ENCODE results near the gene CCDC192. TPM values are rescaled to one million over a fixed set of nuclear protein-coding genes. Genes with fewer than 3 reads are reported as not detected.

CCDC192 gene
- total RNA-seq, 2 donors from 2014 or later = not detected

- no peaks in the 10 kb centered on the region for H3K27me3 ChIP-seq
- ATAC-seq = peak; percentile 89
- 0 to 11% methylated on average over 1 of the region's 1 CpG for WGBS, 2 donors
- H3K4me3 ChIP-seq = no peak overlapping the region
- peak in 3 of 4 donors; percentile 46 to 64 (median 50) for DNase-seq
- no peak for TF ChIP-seq POLR2A (IDR thresholded peaks at IDR 0.05)
- TF ChIP-seq CTCF (IDR thresholded peaks at IDR 0.05) = peak in 2 of 7 experiments; percentile 12 to 23
- no peaks in the 10 kb centered on the region for H3K9me3 ChIP-seq
- peak overlapping the region in 3 of 4 donors; percentile 42 to 69 (median 50) for H3K27ac ChIP-seq
- peaks cover 26% of the 10 kb centered on the region for H3K4me1 ChIP-seq
- no peaks in the 10 kb centered on the region for H3K36me3 ChIP-seq (replicated peaks in 1 of 2; ENCODE audit: insufficient read depth in 1 of 2, low read depth in 2 of 2)
- intact Hi-C loops (cut with DNase I) = no loop called here
These were observed 231.6 kb downstream of the CCDC192 start for GRCh38 chr5:127934791-127935256.

- peak; percentile 49 for ATAC-seq
- H3K27me3 ChIP-seq = no peaks in the 10 kb centered on the region
These were observed 232.2 kb downstream of the CCDC192 start for GRCh38 chr5:127935398-127935797.

DNA sequence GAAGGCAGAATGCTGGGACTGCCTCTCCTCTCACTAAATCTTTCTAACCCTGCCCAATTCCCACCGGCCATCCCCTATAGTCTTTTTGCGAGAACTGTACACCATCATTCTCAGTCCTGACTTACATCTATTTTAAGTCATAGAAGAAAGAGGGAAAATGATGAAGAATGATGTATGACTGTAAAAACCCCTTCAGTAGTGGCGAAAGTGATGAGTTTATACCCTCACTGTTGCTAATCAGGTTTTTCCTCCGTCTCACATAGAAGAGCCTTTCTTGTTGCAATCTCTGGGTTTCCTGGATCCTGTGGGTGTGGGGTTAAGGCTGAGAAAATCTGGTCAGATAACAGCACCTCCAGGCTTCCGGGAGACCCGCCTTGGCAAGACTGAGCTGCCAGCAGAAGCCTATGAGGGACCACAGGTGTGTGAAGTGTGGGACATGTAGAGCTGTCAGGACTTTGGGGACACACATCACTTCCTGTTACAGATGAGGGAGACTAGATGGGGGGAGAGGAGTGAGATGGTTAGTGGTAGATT, 233.3 kb downstream of the CCDC192 start:
- no peak for DNase-seq
- no peak for ATAC-seq
- H3K27me3 ChIP-seq = no peaks in the 10 kb centered on the region
- no peaks in the 10 kb centered on the region for H3K9me3 ChIP-seq
- 58 to 68% methylated on average over 6 of the region's 6 CpGs for WGBS, 2 donors
- no peaks in the 10 kb centered on the region for H3K36me3 ChIP-seq (replicated peaks in 1 of 2; ENCODE audit: insufficient read depth in 1 of 2, low read depth in 2 of 2)
- H3K4me3 ChIP-seq = no peak overlapping the region
- peaks cover 26% of the 10 kb centered on the region for H3K4me1 ChIP-seq
- H3K27ac ChIP-seq = peak overlapping the region in 1 of 4 donors; percentile 69
- intact Hi-C loops (cut with DNase I) = no loop called here
- no peak for TF ChIP-seq CTCF (IDR thresholded peaks at IDR 0.05)
- no peak for TF ChIP-seq POLR2A (IDR thresholded peaks at IDR 0.05)

More at GRCh38 chr5:127935398-127935797, 232.2 kb downstream of the CCDC192 start:
- H3K4me1 ChIP-seq = peaks cover 26% of the 10 kb centered on the region
- intact Hi-C loops (cut with DNase I) = no loop called here
- WGBS, 2 donors = 29 to 34% methylated on average over 1 of the region's 1 CpG
- H3K4me3 ChIP-seq = no peak overlapping the region
- no peaks in the 10 kb centered on the region for H3K36me3 ChIP-seq (replicated peaks in 1 of 2; ENCODE audit: insufficient read depth in 1 of 2, low read depth in 2 of 2)
- peak overlapping the region; percentile 9 to 69 (median 46) for H3K27ac ChIP-seq
- H3K9me3 ChIP-seq = no peaks in the 10 kb centered on the region
- peak in 1 of 4 donors; percentile 37 for DNase-seq
- TF ChIP-seq CTCF (IDR thresholded peaks at IDR 0.05) = no peak
- no peak for TF ChIP-seq POLR2A (IDR thresholded peaks at IDR 0.05)

- no peaks in the 10 kb centered on the region for H3K27me3 ChIP-seq
- intact Hi-C loops (cut with DNase I) = no loop called here
- H3K36me3 ChIP-seq (replicated peaks in 1 of 2; ENCODE audit: insufficient read depth in 1 of 2, low read depth in 2 of 2) = no peaks in the 10 kb centered on the region
- no peak for ATAC-seq
- WGBS, 2 donors = 73 to 85% methylated on average over 2 of the region's 2 CpGs
- H3K27ac ChIP-seq = no peak overlapping the region
- no peak for DNase-seq
- H3K9me3 ChIP-seq = no peaks in the 10 kb centered on the region
- H3K4me1 ChIP-seq = peaks cover 30% of the 10 kb centered on the region
- TF ChIP-seq CTCF (IDR thresholded peaks at IDR 0.05) (no peak), POLR2A (IDR thresholded peaks at IDR 0.05) (no peak)
- H3K4me3 ChIP-seq = no peak overlapping the region
These were observed 235.6 kb downstream of the CCDC192 start for GRCh38 chr5:127938746-127939145.

DNA sequence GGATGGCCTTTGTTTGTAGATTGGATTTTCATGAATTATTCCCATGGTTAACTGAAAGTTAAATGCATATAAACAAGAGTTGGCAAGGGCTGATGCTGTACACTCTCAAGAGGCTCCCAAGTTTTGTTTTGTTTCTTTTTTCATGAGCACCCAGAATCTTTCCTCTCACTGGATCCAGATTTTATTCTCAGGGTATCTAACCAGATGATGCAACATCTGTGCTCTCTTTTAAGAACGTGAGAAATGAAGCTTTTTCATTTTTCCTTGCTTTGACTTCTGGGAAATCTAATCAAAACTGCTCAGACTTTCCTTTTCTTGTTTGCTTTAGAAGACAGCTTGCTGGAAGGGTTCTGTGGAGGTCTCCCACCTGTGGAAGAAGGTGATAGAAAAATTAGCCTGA, 237.7 kb downstream of the CCDC192 start:
- no peak for DNase-seq
- TF ChIP-seq CTCF (IDR thresholded peaks at IDR 0.05) (no peak), POLR2A (IDR thresholded peaks at IDR 0.05) (no peak)
- WGBS, 2 donors = 15 to 48% methylated on average over 1 of the region's 1 CpG

More for the DNA sequence above, 237.7 kb downstream of the CCDC192 start:
- intact Hi-C loops (cut with DNase I) = no loop called here
- no peak overlapping the region for H3K4me3 ChIP-seq
- no peaks in the 10 kb centered on the region for H3K9me3 ChIP-seq
- no peaks in the 10 kb centered on the region for H3K27me3 ChIP-seq
- H3K27ac ChIP-seq = no peak overlapping the region
- ATAC-seq = no peak
- H3K36me3 ChIP-seq (replicated peaks in 1 of 2; ENCODE audit: insufficient read depth in 1 of 2, low read depth in 2 of 2) = no peaks in the 10 kb centered on the region
- H3K4me1 ChIP-seq = peaks cover 15% of the 10 kb centered on the region
